Ramos (cell line): ENCODE data around the gene STAB1.

Source experiments
- in situ Hi-C: fragments of 300-500 bp; cut with MboI; formaldehyde crosslinking; loops from one replicate; pipeline ENCODE4 v1.14.3; 2022; ENCODE audit warnings: low sequenced_read_pairs; ENCODE audit not compliant: unreplicated experiment

The STAB1 gene

GRCh38 chr3:52494886-52495495 lies at the start of gene STAB1:
Gene STAB1 (plus strand): TSS chr3:52495338. CDS start chr3:52495414, 76 bp downstream.
- in situ Hi-C loops: no loop called here

- in situ Hi-C loops: no loop called here
Observed at GRCh38 chr3:52446042-52446441, 49.1 kb upstream of the STAB1 start.

GRCh38 chr3:52446631-52447511 lies 48.3 kb upstream of the STAB1 start:
- in situ Hi-C loops: no loop called here

GRCh38 chr3:52447512-52448355 lies 47.4 kb upstream of the STAB1 start:
- in situ Hi-C loops: no loop called here

GRCh38 chr3:52450489-52451236 lies 44.5 kb upstream of the STAB1 start:
- in situ Hi-C loops: no loop called here

- in situ Hi-C loops: no loop called here
Observed at GRCh38 chr3:52451237-52452083, 43.7 kb upstream of the STAB1 start.

GRCh38 chr3:52452126-52452525 lies 43.0 kb upstream of the STAB1 start:
- in situ Hi-C loops: no loop called here

- in situ Hi-C loops: no loop called here
Observed at GRCh38 chr3:52452570-52453221, 42.4 kb upstream of the STAB1 start.

GRCh38 chr3:52453496-52454249 lies 41.5 kb upstream of the STAB1 start, which contains the start of gene TNNC1:
Gene TNNC1 (minus strand): TSS chr3:52454041. CDS start chr3:52454015, 26 bp downstream.
- in situ Hi-C loops: no loop called here

GRCh38 chr3:52454250-52454937 lies 40.7 kb upstream of the STAB1 start:
- in situ Hi-C loops: no loop called here

GRCh38 chr3:52454938-52455282 lies 40.2 kb upstream of the STAB1 start:
- in situ Hi-C loops: no loop called here

- in situ Hi-C loops: no loop called here
Observed at GRCh38 chr3:52455283-52456168, 39.6 kb upstream of the STAB1 start, which contains the start of gene NISCH. Gene NISCH (plus strand): TSS chr3:52455604. CDS start chr3:52455642, 38 bp downstream.

- in situ Hi-C loops: no loop called here
Observed at GRCh38 chr3:52456169-52456799, 38.9 kb upstream of the STAB1 start.

GRCh38 chr3:52456800-52457183 lies 38.3 kb upstream of the STAB1 start:
- in situ Hi-C loops: no loop called here

- in situ Hi-C loops: no loop called here
Observed at GRCh38 chr3:52458031-52458760, 36.9 kb upstream of the STAB1 start.
